Hindlimb muscle (tissue), 1 donor: ENCODE results near the gene FAM81A. TPM values are rescaled to one million over a fixed set of nuclear protein-coding genes. Genes with fewer than 3 reads are reported as not detected.
A peak's percentile ranks its signal among the peaks of the same experiment; 100 is the strongest.
"Not testable (repeated sequence)": the region's sequence is repeated elsewhere in the genome, so short reads cannot be mapped to it uniquely, and the experiment has no call there.

Experiments used
- DNase-seq: peaks from one replicate; pipeline ENCODE4 v3.0.0-alpha.2; 2013
- polyA plus RNA-seq: library from polyadenylated mRNA; unstranded; fragments of 120-200 nt; gene quantifications from one replicate; pipeline ENCODE4 v1.2.1, GENCODE V29; 2013; ENCODE audit not compliant: insufficient read length

The FAM81A gene
- polyA plus RNA-seq, 1 donor: 0.49 TPM

GRCh38 chr15:59489485-59489884 lies 51.5 kb downstream of the FAM81A start:
- not testable (repeated sequence) for DNase-seq

- DNase-seq: no peak
These were observed 53.1 kb downstream of the FAM81A start for GRCh38 chr15:59491062-59491461.

GRCh38 chr15:59492389-59493377 lies 54.7 kb downstream of the FAM81A start:
- DNase-seq: peak; percentile 74

- no peak for DNase-seq
These were observed 63.6 kb downstream of the FAM81A start for GRCh38 chr15:59501597-59501996.

- DNase-seq: no peak
These were observed 77.2 kb downstream of the FAM81A start for GRCh38 chr15:59515190-59515589.

- DNase-seq: no peak
These were observed 78.9 kb downstream of the FAM81A start for GRCh38 chr15:59516655-59517461.

- DNase-seq: no peak
These were observed 81.3 kb downstream of the FAM81A start for GRCh38 chr15:59519329-59519728.

GRCh38 chr15:59521443-59521842 lies 83.5 kb downstream of the FAM81A start:
- no peak for DNase-seq

- DNase-seq: no peak
These were observed 85.0 kb downstream of the FAM81A start for GRCh38 chr15:59522988-59523461.

GRCh38 chr15:59523702-59524101 lies 85.7 kb downstream of the FAM81A start:
- DNase-seq: no peak

GRCh38 chr15:59524331-59524731 lies 86.3 kb downstream of the FAM81A start:
- DNase-seq: no peak

- DNase-seq: not testable (repeated sequence)
These were observed 88.5 kb downstream of the FAM81A start for GRCh38 chr15:59526466-59526865.

GRCh38 chr15:59528429-59528828 lies 90.4 kb downstream of the FAM81A start:
- DNase-seq: no peak

GRCh38 chr15:59528961-59529402 lies 91.0 kb downstream of the FAM81A start:
- DNase-seq: peak; percentile 71

GRCh38 chr15:59531066-59531675 lies 93.2 kb downstream of the FAM81A start:
- no peak for DNase-seq

- DNase-seq: peak; percentile 24
These were observed 94.9 kb downstream of the FAM81A start for GRCh38 chr15:59532770-59533379.

GRCh38 chr15:59536553-59536952 lies 98.6 kb downstream of the FAM81A start:
- DNase-seq: no peak

GRCh38 chr15:59537403-59537802 lies 99.4 kb downstream of the FAM81A start:
- no peak for DNase-seq

- DNase-seq: no peak
These were observed 100.5 kb downstream of the FAM81A start for GRCh38 chr15:59538494-59538893.

GRCh38 chr15:59539799-59540198 lies 101.8 kb downstream of the FAM81A start:
- no peak for DNase-seq

GRCh38 chr15:59540654-59541053 lies 102.7 kb downstream of the FAM81A start:
- DNase-seq: no peak

- no peak for DNase-seq
These were observed 103.8 kb downstream of the FAM81A start for GRCh38 chr15:59541750-59542149.
